HepG2 (cell line): ENCODE results near the gene BARX2. TPM values are rescaled to one million over a fixed set of nuclear protein-coding genes. Genes with fewer than 3 reads are reported as not detected.
A peak's percentile ranks its signal among the peaks of the same experiment; 100 is the strongest.

Source experiments
- ATF1 ChIP-seq: IDR thresholded peaks from 2 replicates; pipeline ENCODE4 v1.6.1; 2016; ENCODE audit warnings: mild to moderate bottlenecking, control low read depth
- CEBPG ChIP-seq: IDR thresholded peaks from 2 replicates; pipeline ENCODE4 v1.6.1; 2016
- EED ChIP-seq: sonication (generic); formaldehyde crosslinking; IDR thresholded peaks from 2 replicates; pipeline ENCODE4 v1.5.0; 2020; ENCODE audit warnings: mild to moderate bottlenecking, missing genetic modification reagents
- FOXC1 ChIP-seq: sonication (generic); formaldehyde crosslinking; IDR thresholded peaks from 2 replicates; pipeline ENCODE4 v1.8.0; 2022; ENCODE audit warnings: mild to moderate bottlenecking, missing genetic modification reagents, borderline replicate concordance
- GABPA ChIP-seq, 2 experiments: IDR thresholded peaks; 2 replicates each; pipeline ENCODE4 v1.6.1; 2011 to 2016; ENCODE audit warnings: low read depth in 2 of 2, low read length in 1 of 2, missing biosample characterization in 1 of 2, missing genetic modification characterization in 1 of 2
- IKZF4 ChIP-seq: sonication (generic); formaldehyde crosslinking; IDR thresholded peaks from 2 replicates; pipeline ENCODE4 v1.5.1; 2020; ENCODE audit warnings: borderline replicate concordance, mild to moderate bottlenecking, low read depth, missing genetic modification reagents; ENCODE audit errors: not compliant biosample characterization
- KAT2B ChIP-seq: fragments of 150-350 bp; IDR thresholded peaks from 2 replicates; pipeline ENCODE4 v1.6.1; 2014; ENCODE audit warnings: low read depth, low read length, borderline replicate concordance
- PAXIP1 ChIP-seq: sonication (generic); formaldehyde crosslinking; conservative IDR thresholded peaks from 2 replicates; pipeline ENCODE4 v1.4.0; 2020; ENCODE audit warnings: mild to moderate bottlenecking, missing genetic modification reagents, moderate library complexity
- PITX1 ChIP-seq: sonication (generic); formaldehyde crosslinking; IDR thresholded peaks from 2 replicates; pipeline ENCODE4 v1.5.1; 2020; ENCODE audit warnings: mild to moderate bottlenecking, missing genetic modification reagents
- POLR2G ChIP-seq: fragments of 200-400 bp; formaldehyde crosslinking; IDR thresholded peaks from 2 replicates; pipeline ENCODE4 v1.6.1; 2018; ENCODE audit warnings: mild to moderate bottlenecking, low read depth, low read length, moderate library complexity
- RFXANK ChIP-seq: IDR thresholded peaks from 2 replicates; pipeline ENCODE4 v1.6.1; 2016
- SRF ChIP-seq: IDR thresholded peaks from 2 replicates; pipeline ENCODE4 v1.6.1; 2011; ENCODE audit warnings: mild to moderate bottlenecking, low read depth, low read length, moderate library complexity
- ZHX2 ChIP-seq, 2 experiments: sonication (generic) in 1 of 2; formaldehyde crosslinking in 1 of 2; IDR thresholded peaks; 2 replicates each; pipeline versions ENCODE4 v1.6.1 to v1.9.0; 2014 to 2022; ENCODE audit warnings: antibody characterized with exemption in 1 of 2, borderline replicate concordance in 1 of 2, inconsistent platforms in 1 of 2, low read depth in 1 of 2, missing genetic modification reagents in 1 of 2
- ZNF280B ChIP-seq: sonication (generic); formaldehyde crosslinking; IDR thresholded peaks from 2 replicates; pipeline ENCODE4 v1.5.0; 2020; ENCODE audit warnings: missing genetic modification reagents, mild to moderate bottlenecking, borderline replicate concordance
- ZNF326 ChIP-seq: sonication (generic); formaldehyde crosslinking; IDR thresholded peaks from 2 replicates; pipeline ENCODE4 v1.4.0; 2020; ENCODE audit warnings: missing genetic modification reagents, borderline replicate concordance
- ZNF350 ChIP-seq: sonication (generic); formaldehyde crosslinking; IDR thresholded peaks from 2 replicates; pipeline ENCODE4 v1.4.0; 2020; ENCODE audit warnings: mild to moderate bottlenecking, low read depth, missing genetic modification reagents, borderline replicate concordance
- ZNF543 ChIP-seq: sonication (generic); formaldehyde crosslinking; IDR thresholded peaks from 2 replicates; pipeline ENCODE4 v1.4.0; 2020; ENCODE audit warnings: mild to moderate bottlenecking, missing genetic modification reagents
- ZNF615 ChIP-seq: sonication (generic); formaldehyde crosslinking; IDR thresholded peaks from 2 replicates; pipeline ENCODE4 v1.5.0; 2020; ENCODE audit warnings: mild to moderate bottlenecking, missing genetic modification reagents, borderline replicate concordance
- ZNF674 ChIP-seq: sonication (generic); formaldehyde crosslinking; IDR thresholded peaks from 2 replicates; pipeline ENCODE4 v1.5.0; 2020; ENCODE audit warnings: low read depth, mild to moderate bottlenecking, missing genetic modification reagents
- ZNF724P ChIP-seq: sonication (generic); formaldehyde crosslinking; IDR thresholded peaks from 2 replicates; pipeline ENCODE4 v1.8.0; 2022; ENCODE audit warnings: missing genetic modification reagents, borderline replicate concordance
- polyA plus RNA-seq, 8 experiments: library from polyadenylated mRNA; depleted of rRNA in 3 of 8; stranded (reverse) in 7 of 8; unstranded in 1 of 8; fragments of >200 nt; fragmentation: Illumina TruSeq in 4 of 8; extraction: Trizol in 4 of 8; gene quantifications; 2 replicates each; pipeline versions ENCODE4 v1.2.1 to v1.2.3, GENCODE V29; 2011 to 2016; ENCODE audit warnings: low read depth in 4 of 8, missing spikeins in 1 of 8, mixed read lengths in 1 of 8; ENCODE audit not compliant: insufficient read depth in 1 of 8
- total RNA-seq, 5 experiments: library from RNA; depleted of rRNA; stranded (reverse); fragments of >200 nt; fragmentation: Illumina TruSeq; extraction: Trizol; gene quantifications; 2 replicates each; pipeline ENCODE4 v1.2.3, GENCODE V29; 2016; ENCODE audit warnings: low read depth in 1 of 5

The BARX2 gene
- total and polyA plus RNA-seq, 2 of the 13 experiments (the other 11 are each of a cell fraction or from before 2014, with no cell fraction given), result not detected

GRCh38 chr11:129423426-129423825, 47.8 kb downstream of the BARX2 start (continued):
- no peak for TF ChIP-seq ATF1 (CRISPR knock-in tag)
- no peak for TF ChIP-seq EED
- no peak for TF ChIP-seq ZNF326
- TF ChIP-seq POLR2G, result no peak
- no peak for TF ChIP-seq ZNF543 (CRISPR knock-in tag)
- TF ChIP-seq KAT2B, result no peak
- peak; percentile 65 for TF ChIP-seq PAXIP1 (CRISPR knock-in tag)
- TF ChIP-seq RFXANK, result no peak
- TF ChIP-seq IKZF4 (CRISPR knock-in tag), result no peak
- no peak for TF ChIP-seq FOXC1 (CRISPR knock-in tag)
- no peak for TF ChIP-seq GABPA (IDR thresholded peaks at IDR 0.05; ENCODE audit: low read depth, low read length)
- no peak for TF ChIP-seq GABPA (CRISPR knock-in tag; IDR thresholded peaks at IDR 0.05; ENCODE audit: low read depth)
- TF ChIP-seq ZNF350, result no peak
- TF ChIP-seq ZNF674 (CRISPR knock-in tag), result no peak
- TF ChIP-seq ZNF724P (CRISPR knock-in tag), result no peak
- no peak for TF ChIP-seq SRF
- peak; percentile 31; the same call in 1 of the 2 replicates for TF ChIP-seq PITX1 (CRISPR knock-in tag)
- 0 out of 2 replicates have a peak, but pooled peaks have one; percentile 6 for TF ChIP-seq CEBPG (CRISPR knock-in tag)
- TF ChIP-seq ZHX2 (IDR thresholded peaks at IDR 0.05; ENCODE audit: low read depth), result no peak
- no peak for TF ChIP-seq ZHX2 (CRISPR knock-in tag; IDR thresholded peaks at IDR 0.05; ENCODE audit: borderline replicate concordance)
- TF ChIP-seq ZNF615 (CRISPR knock-in tag), result no peak
- no peak for TF ChIP-seq ZNF280B (CRISPR knock-in tag)
